ENCODE measurements around the gene TACSTD2. TPM values are rescaled to one million over a fixed set of nuclear protein-coding genes. Genes with fewer than 3 reads are reported as not detected.
A peak's percentile ranks its signal among the peaks of the same experiment; 100 is the strongest.
"Not testable (repeated sequence)": the region's sequence is repeated elsewhere in the genome, so short reads cannot be mapped to it uniquely, and the experiment has no call there.

The TACSTD2 gene
- polyA plus RNA-seq, 1 experiment, result 0.16 TPM

- no peak for DNase-seq (ENCODE audit: low read depth)
- H3K36me3 ChIP-seq (ENCODE audit: control insufficient read depth, insufficient read depth, low read length), result no peaks in the 10 kb centered on the region
- no peak for TF ChIP-seq CTCF (IDR thresholded peaks at IDR 0.05; ENCODE audit: insufficient read depth, low read depth, low read length)
- peaks cover 3% of the 10 kb centered on the region; the same call in 1 of the 2 replicates for H3K27me3 ChIP-seq (ENCODE audit: control insufficient read depth, insufficient read depth, low read length)
- no peak overlapping the region for H3K4me3 ChIP-seq (ENCODE audit: low read depth, low read length)
- ChIA-PET POLR2A (no interaction called here), CTCF (interaction anchor here (0.7 to 5.1 kb wide), 5 partner anchors 10 to 119 kb away, joined by 3 to 48 read pairs (median 3); no protein-coding TSS in a partner anchor)
Measured at GRCh38 chr1:58551186-58552140, 25.6 kb downstream of the TACSTD2 start.

GRCh38 chr1:58549291-58549690 lies 27.8 kb downstream of the TACSTD2 start:
- H3K36me3 ChIP-seq (ENCODE audit: control insufficient read depth, insufficient read depth, low read length); DNase-seq (ENCODE audit: low read depth); POLR2A ChIA-PET; H3K27me3 ChIP-seq (ENCODE audit: control insufficient read depth, insufficient read depth, low read length); H3K4me3 ChIP-seq (ENCODE audit: low read depth, low read length): not testable (repeated sequence)
- CTCF ChIA-PET, result interaction anchor here (5.0 to 5.1 kb wide), 2 partner anchors 32 to 104 kb away, joined by 33 to 48 read pairs; no protein-coding TSS in a partner anchor

- ChIA-PET POLR2A (interaction anchor here (0.6 kb wide), 1 partner anchor 110 kb away, joined by 3 read pairs; no protein-coding TSS in a partner anchor), CTCF (interaction anchor here (2.2 to 5.1 kb wide), 4 partner anchors 12 to 105 kb away, joined by 7 to 48 read pairs (median 22); no protein-coding TSS in a partner anchor)
- no peak for TF ChIP-seq CTCF (IDR thresholded peaks at IDR 0.05; ENCODE audit: insufficient read depth, low read depth, low read length)
- H3K36me3 ChIP-seq (ENCODE audit: control insufficient read depth, insufficient read depth, low read length), result no peaks in the 10 kb centered on the region
- peaks cover 3% of the 10 kb centered on the region; the same call in 1 of the 2 replicates for H3K27me3 ChIP-seq (ENCODE audit: control insufficient read depth, insufficient read depth, low read length)
- no peak overlapping the region for H3K4me3 ChIP-seq (ENCODE audit: low read depth, low read length)
- no peak for DNase-seq (ENCODE audit: low read depth)
Measured at GRCh38 chr1:58548371-58548770, 28.7 kb downstream of the TACSTD2 start.

- POLR2A ChIA-PET, result interaction anchor here (0.6 kb wide), 2 partner anchors 17 to 1209 kb away, joined by 4 to 11 read pairs; no protein-coding TSS in a partner anchor
- peak; percentile 76 for DNase-seq (ENCODE audit: low read depth)
- Histone ChIP-seq H3K4me3 (ENCODE audit: low read depth, low read length) (peak within 1 kb of the TSS; percentile 78), H3K36me3 (ENCODE audit: control insufficient read depth, insufficient read depth, low read length) (no peaks in the 10 kb centered on the region), H3K27me3 (ENCODE audit: control insufficient read depth, insufficient read depth, low read length) (peaks cover 3% of the 10 kb centered on the region; the same call in 1 of the 2 replicates)
- peak; percentile 99 for TF ChIP-seq CTCF (IDR thresholded peaks at IDR 0.05; ENCODE audit: insufficient read depth, low read depth, low read length)
- CTCF ChIA-PET, result interaction anchor here (0.5 to 5.1 kb wide), 21 partner anchors 10 to 347 kb away, joined by 3 to 48 read pairs (median 3); partner anchors contain the start of gene MYSM1
Measured at GRCh38 chr1:58546520-58547308, 30.3 kb downstream of the TACSTD2 start, which contains the start of gene OMA1. Gene OMA1, minus strand, starts transcription at chr1:58546726. Its CDS starts 7,432 bp downstream, at chr1:58539294.
